ENCODE results near the gene NUDT17.

Gene NUDT17

GRCh38 chr1:145891587-145892485 lies 46.4 kb downstream of the NUDT17 start:
- peak; percentile 94 for FAIRE-seq

GRCh38 chr1:145892486-145893087 lies 47.2 kb downstream of the NUDT17 start:
- no peak for FAIRE-seq

- FAIRE-seq, result no peak
Observed at GRCh38 chr1:145893306-145894055, 48.1 kb downstream of the NUDT17 start.

DNA sequence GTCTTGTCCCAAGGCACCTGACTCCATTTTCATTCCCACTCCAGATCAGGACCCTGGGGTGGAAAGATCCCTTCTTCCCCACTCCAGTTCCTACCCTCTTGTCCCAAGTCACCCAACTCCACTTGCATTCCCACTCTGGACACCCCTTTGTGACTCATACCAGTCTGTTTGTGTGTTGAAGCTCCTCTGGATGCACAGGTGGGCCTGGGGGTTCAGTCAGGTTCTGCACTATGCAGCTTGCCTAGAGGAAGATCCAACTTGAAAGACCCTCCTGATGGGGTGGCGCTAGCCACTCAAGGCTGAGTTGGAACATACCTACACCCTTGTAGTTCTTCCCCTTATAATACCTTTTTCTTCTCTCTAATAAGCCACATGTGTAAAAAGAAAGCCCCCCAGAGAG lies 50.0 kb downstream of the NUDT17 start:
- FAIRE-seq, result no peak

- FAIRE-seq, result no peak
Observed at GRCh38 chr1:145897969-145898368, 52.5 kb downstream of the NUDT17 start.
